SKM-1 treated with dmso at 0.1 percent for 144 hours (cell line): ENCODE data around the gene MAML1.
"Not testable (repeated sequence)": the region's sequence is repeated elsewhere in the genome, so short reads cannot be mapped to it uniquely, and the experiment has no call there.

Source experiments
- DNase-seq: peaks from one replicate; lab custom pipeline; 2025; ENCODE audit not compliant: unreplicated experiment; lab: John Stamatoyannopoulos, UW

Gene MAML1, protein sequence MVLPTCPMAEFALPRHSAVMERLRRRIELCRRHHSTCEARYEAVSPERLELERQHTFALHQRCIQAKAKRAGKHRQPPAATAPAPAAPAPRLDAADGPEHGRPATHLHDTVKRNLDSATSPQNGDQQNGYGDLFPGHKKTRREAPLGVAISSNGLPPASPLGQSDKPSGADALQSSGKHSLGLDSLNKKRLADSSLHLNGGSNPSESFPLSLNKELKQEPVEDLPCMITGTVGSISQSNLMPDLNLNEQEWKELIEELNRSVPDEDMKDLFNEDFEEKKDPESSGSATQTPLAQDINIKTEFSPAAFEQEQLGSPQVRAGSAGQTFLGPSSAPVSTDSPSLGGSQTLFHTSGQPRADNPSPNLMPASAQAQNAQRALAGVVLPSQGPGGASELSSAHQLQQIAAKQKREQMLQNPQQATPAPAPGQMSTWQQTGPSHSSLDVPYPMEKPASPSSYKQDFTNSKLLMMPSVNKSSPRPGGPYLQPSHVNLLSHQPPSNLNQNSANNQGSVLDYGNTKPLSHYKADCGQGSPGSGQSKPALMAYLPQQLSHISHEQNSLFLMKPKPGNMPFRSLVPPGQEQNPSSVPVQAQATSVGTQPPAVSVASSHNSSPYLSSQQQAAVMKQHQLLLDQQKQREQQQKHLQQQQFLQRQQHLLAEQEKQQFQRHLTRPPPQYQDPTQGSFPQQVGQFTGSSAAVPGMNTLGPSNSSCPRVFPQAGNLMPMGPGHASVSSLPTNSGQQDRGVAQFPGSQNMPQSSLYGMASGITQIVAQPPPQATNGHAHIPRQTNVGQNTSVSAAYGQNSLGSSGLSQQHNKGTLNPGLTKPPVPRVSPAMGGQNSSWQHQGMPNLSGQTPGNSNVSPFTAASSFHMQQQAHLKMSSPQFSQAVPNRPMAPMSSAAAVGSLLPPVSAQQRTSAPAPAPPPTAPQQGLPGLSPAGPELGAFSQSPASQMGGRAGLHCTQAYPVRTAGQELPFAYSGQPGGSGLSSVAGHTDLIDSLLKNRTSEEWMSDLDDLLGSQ

DNA sequence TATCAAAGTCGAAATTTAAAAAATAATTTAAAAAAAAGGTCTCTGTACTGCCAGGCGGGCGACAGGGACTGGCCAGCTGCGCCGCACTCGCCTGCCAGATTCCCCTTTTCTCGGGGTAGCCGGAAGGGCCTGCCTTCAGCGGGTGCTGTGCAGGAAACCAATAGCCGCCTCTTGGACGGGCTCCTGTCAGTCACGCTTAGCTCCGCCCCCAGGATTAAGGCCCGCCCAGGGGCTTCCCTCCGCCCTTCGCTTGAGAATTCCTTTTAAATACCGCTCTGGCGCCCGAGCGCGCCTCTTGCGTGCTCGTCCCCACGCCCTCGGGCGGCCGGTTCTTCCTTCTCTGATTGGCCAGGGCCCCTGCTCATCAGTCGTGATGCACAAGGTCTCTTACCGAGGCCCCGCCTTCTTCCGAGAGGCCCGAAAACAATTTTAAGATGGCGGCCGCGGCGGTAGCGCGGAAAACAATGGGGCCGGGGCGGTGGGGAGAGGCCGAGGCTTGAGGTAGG lies at the start of gene MAML1:
Gene MAML1 (plus strand): TSS at position 411 of the 506 bp plus-strand sequence. CDS start 291 bp downstream, outside the sequence.
- DNase-seq = peak; percentile 99

DNA sequence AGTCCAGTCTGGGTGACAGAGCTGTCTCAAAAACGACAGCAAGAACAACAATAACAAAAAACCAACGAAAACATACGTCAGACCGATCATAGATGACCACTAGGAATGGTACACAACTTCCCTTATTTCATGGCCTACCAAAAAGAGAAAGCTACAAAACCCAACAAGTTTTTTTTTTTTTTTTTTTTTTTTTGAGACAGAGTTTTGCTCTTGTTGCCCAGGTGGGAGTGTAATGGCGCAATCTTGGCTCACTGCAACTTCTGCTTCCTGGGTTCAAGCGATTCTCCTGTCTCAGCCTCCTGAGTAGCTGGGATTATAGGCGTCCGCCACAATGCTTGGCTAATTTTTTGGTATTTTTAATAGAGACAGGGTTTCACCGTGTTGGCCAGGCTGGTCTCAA lies 43.4 kb upstream of the MAML1 start:
- peak; percentile 11 for DNase-seq

DNA sequence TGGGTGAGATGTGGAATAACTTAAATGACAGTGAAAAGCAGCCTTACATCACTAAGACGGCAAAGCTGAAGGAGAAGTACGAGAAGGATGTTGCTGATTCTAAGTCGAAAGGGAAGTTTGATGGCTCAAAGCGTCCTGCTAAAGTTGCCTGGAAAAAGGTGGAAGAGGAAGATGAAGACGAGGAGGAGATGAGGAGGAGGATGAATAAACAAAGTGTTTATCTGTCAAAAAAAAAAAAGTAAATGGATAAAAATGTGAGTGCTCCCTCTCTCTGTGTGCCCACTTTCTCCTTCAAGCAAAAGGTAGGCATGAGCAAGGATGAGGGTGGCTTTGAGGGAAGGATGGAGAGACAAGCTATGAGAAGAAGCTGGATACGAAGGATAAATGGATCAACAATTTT lies 38.1 kb upstream of the MAML1 start:
- no peak for DNase-seq

DNA sequence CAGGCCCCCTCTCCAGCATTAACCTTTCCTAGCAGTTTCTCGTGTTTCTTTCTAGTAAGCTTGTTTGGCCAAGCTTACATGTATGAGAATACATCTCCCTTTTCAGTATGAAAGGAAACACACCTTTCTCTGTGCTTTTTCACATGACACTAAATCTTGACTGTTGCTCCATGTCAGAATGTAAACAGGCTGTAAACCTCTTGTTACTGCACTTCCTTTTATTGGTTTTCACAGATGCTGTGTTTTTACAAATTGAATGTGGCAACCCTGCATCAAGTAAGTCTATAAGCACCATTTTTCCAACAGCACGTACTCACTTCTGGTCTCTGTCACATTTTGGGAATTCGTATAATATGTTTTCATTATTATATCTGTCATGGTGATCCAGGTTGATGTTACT lies 36.0 kb upstream of the MAML1 start:
- no peak for DNase-seq

DNA sequence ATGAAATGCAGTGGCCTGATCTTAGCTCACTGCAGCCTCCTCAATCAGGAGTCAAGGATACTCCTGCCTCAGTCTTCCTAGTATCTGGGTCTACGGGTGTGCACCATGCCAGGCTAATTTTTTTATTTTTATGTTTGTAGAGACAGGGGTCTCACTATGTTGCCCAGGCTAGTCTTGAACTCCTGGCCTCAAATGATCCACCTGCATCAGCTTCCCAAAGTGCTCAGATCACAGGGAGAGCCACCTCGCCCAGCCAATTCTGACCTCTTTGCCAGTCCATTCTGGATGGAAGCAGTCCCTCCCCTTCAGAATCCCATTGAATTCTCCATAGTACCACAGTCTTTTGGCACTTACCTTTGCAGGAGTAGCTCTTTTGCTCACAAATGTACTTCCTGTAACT lies 35.5 kb upstream of the MAML1 start:
- no peak for DNase-seq

DNA sequence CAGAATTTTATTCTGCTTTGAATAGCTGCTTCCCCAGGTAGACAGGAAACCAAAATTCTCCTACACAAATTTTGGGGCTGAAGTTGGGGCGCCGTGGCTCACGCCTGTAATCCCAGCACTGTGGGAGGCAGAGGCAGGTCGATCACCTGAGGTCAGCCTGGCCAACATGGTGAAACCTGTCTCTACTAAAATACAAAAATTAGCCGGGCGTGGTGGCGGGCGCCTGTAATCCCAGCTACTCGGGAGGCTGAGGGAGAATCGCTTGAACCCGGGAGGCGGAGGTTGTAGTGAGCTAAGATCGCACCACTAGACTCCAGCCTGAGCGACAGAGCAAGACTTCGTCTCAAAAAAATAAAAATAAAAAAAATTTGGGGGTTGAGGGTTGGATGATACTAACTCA lies 35.1 kb upstream of the MAML1 start:
- not testable (repeated sequence) for DNase-seq

DNA sequence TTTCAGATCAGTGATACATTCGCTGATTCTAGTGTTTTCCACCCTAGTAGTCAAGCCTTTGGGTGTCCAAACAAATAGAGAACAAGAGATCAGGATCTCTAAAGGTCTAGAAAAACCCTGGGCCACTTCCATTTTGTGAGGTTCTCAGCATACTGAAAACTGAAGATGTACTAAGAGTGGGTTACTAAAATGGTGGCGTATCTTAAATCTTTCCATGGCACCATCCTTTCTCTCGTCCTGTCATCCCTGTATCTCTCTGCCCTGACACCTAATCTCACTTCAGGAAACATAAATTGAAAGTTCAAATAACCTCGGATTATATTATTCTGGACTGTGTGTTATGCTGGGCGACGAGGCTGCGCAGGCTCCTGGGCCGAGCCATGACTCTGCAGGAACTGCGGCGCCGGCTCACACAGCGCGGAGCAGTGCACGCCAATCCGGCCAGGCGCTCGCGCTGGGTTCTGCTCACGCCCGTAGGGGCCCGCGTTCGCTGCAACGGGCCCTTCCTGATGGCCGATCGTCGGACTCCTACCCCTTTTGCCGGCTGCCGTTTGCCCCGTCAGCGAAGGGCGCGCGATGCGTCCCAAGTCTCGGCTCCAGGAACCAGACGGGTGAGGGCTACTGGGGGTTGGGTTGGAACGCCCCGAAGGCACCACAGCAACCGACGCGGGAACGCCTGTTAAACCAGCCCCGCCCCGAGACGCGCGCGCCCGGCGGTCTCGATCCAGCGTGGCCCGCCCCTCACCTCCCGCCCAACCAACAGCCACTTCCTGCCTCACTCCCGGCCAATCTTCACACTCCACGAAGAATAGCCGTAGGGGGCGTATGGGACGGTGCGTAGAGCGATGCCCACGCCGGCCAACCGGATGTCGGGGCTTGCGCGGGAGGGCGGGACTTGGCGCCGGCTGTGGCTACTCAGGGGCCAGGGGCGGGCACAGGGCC lies 34.4 kb upstream of the MAML1 start:
- DNase-seq = peak; percentile 99

DNA sequence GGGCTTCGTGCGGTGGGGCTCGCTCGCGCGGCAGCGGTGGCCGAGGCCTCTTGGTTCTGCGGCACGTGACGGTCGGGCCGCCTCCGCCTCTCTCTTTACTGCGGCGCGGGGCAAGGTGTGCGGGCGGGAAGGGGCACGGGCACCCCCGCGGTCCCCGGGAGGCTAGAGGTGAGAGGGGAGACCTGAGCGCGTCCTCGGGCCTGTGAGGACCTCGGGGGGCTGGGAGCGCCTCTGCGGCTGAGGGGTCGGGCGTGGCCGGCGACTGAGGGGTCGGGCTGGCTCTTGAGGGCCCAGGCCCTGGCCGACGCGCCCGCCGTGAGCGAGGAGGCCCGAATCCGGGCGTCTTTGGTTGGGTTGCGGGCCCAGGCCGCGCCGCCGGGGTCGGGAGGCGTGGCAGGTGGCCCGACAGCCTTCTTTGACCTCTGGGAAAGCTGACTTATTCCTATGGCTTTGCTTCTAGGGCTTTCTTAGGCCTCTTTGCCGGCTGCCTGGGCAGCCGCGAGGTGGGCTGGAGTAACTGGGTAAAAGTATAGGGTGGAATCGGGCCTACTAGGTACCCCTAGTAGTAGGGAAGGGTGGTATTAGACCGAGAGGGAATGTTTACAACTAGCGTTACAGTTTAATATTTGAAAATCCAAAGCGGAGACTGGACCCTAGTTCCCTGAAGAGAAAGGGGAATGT lies 33.5 kb upstream of the MAML1 start, which contains the start of gene CANX:
Gene CANX (plus strand): TSS at position 33 of the 681 bp plus-strand sequence. CDS start 6,715 bp downstream, outside the sequence.
- no peak for DNase-seq

DNA sequence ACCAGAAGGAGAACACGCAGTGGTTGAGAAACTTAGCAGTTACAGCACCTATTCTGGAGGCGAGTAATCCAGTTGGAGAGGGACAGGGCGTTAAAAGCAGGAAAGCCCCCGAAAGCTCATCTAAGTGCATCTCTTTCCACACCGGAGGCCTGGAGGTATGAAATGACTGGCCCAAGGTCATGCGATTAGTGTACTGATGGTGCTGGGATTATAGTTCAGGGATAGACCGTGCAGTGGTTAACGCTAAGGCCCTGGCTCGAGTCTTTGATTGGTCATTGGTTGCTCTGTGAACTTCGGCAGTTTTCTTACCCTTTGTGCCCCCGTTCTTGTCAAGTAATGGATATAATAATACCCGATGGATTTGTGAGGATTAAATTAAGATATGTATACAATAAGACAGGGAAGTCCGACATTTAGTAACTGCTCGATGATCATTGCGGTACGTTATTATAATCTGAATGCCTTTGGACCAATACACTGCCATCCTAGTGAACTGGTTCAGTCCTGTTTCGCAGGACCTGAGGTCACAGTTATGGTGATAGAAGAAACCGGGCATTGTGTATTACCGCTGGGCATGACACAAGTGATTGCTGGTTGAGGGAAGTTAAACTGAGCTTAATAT lies 32.9 kb upstream of the MAML1 start:
- DNase-seq = no peak

DNA sequence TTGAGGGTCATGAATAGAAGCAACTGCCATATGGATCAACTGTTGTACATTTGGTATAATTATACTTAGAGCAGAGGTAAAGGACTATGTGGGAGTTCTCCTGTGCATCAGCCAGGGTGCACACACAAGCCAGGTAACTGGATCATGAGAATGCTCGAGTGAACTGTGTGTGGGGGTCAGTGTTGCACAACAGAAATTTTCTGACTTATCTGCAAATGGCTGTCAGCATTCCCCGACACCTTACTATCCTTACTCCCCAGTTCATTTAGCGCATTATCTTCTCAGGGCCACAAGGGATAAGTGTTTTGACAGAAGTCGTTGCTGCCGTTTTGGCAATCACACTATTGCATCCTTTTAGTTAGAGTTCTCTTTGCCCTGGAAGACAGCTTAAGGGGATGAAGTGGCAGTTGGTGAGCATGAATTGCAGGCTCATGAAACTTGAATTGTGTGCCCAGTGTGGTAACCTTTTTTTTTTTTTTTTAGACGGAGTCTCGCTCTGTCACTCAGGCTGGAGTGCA lies 32.2 kb upstream of the MAML1 start:
- DNase-seq = peak; percentile 10

DNA sequence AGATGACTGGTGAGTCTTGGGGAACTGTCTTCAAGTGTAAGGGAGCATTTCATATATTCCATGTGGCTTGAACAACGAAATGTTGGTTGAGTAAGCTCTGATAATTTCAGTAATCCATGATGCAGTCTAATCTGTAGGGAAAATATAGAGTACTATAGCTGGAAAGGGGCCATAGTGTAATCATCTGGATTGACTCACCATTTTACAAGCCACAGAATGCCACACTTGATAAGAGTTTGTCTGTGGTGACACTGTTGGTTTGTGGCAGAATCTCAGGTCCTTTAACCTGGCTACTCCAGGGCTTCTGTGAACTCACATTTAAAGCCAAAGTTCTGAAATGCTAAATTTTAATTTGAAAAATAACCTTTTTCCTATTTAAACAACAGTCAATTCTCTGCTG lies 16.3 kb upstream of the MAML1 start:
- DNase-seq = no peak

DNA sequence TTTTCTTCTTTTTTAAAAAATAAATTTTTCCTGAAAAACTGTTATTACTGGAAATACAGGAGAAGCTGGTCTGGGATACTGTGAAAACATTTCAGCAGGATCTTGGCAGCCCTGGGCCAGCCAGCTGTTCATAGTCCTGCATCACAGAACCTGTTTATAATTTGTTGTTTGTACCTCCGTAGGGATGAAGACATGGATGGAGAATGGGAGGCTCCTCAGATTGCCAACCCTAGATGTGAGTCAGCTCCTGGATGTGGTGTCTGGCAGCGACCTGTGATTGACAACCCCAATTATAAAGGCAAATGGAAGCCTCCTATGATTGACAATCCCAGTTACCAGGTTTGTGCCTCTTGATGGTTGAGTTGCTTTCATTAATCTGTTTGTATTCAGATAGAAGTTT lies 12.4 kb upstream of the MAML1 start:
- DNase-seq = no peak

DNA sequence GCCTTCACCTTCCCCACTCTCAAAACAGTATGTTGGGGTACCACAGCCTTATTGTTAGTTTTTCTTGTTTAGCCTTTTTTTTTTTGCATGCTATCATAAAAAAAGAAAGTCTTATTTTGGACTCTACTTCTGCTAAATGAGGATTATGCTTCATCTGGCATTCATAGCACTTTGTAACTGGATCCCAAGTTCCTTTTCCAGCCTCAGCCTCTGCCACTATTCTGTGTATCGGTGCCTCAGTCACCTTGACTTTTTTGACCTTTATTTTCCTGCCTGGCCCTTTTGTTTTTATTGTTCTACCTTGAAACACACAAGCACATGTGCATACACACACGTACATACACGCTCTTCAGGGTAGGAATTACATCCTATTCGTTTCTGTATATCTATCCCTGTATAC lies 8.5 kb upstream of the MAML1 start:
- no peak for DNase-seq

DNA sequence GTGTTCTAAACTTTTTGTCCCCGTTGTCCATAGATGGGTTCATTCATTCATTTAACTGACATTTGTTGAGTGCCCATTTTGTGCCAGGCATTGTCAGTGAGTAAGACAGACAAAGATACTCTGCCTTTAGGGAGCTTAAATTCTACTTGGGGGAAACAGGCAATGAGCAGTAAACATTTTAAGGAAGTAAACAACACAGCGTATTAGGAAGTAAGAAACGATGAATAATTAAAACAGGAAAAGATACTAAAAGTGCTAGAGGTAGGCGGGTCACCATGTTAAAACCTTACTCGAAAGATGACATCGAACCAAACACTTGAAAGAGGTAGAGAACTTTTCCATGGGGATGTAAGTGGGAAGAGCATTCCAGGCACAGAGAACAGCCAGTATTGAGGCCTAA lies 5.5 kb upstream of the MAML1 start:
- no peak for DNase-seq

DNA sequence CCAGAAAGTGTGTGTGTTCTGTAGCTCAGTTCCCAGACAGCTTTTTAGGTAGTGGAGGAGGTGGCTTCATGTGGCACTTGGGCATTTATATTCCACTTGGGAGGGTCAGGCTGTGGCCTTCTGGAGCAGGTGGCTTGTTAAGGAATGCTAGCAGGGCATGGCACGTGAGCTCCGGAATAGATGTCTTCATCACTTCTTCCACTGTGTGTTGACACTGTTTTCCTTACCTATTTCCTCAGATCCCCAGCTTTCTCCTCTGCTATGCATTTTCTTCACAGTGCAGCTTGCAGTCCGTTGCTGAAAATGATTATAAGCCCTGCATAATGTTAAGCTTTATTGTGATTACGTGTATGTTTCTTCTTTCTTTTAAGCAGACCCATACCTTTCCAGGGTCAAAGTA lies 3.3 kb upstream of the MAML1 start:
- no peak for DNase-seq

DNA sequence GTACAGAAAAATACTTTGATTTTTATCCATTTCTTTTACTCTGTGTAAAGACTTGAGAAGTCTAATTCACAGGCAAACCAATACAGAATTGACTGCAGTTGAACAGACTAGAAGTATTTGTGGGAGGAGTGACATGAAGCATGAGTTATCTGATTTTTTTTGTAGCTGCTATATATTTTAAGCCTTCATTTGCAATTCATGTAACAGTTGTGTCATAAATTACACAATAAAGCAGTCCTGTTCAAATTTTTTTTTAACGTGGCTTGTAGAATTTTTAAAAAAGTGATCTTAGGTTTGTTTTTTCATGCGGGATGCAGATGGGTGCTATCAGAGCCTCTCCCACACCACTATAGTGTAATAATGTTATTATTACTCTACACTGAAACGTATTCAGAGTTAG lies 2.9 kb upstream of the MAML1 start:
- DNase-seq = no peak

DNA sequence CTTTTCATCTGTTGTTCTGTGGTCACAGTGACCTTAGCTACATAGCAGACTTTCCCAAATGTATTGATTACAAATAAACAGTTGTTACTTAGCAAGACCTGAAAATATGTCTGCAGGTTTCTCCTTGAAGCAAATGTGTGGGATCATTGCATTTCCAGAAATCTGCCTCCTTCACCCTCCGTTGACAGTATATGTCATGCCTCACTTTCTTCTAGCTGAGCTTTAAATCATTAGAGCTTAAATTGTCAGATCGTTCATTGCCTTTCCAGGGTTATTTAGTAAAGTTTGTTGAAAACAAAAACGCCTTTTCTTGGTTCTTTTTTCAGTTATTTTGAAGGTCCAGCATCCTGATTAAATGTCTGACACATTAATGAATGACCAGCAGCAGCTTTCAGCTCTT lies 2.3 kb upstream of the MAML1 start:
- no peak for DNase-seq

DNA sequence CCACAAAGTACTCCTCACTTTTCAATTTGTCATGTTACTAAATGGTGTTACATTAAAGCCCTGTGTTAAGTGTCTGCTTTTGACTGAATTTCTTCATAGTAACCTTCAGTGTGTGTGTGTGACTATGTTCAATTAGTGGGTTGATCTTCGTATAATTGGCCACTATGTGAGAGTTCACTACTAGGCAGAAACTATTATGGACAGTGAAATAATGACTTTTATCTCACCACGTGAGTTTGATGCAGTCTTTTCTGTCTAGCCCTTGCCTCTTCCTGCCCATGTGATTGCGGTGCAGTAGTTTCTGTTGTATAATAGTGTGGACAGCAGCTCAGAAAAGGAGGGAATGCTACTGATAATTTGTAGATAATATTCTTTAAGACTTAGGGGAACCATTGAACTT lies 1.8 kb upstream of the MAML1 start:
- DNase-seq = no peak

DNA sequence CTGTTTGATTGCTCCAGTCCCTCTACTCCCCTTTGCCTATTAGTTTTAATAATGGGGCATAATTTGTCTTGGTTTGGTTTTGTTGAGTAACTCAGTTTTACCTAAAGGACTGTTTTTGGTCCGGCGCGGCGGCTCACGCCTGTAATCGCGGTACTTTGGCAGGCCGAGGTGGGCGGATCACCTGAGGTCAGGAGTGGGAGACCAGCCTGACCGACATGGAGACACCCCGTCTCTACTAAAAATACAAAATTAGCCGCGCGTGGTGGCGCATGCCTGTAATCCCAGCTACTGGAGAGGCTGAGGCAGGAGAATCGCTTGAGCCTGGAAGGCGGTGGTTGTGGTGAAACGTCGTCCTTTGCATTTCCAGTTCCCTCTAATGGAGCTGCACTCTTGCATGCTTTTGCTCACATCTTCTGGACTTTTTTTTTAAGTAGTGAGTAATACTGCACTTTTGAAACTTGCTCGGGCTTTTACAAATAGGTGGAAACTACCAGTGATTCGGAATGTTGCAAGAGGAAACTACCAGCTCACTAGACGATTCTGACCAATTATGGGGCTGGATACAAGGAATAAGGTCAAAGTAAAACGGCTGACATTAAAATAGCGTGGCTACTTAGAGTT lies 721 bp upstream of the MAML1 start:
- peak; percentile 89 for DNase-seq
